Fibroblast of mammary gland (primary cell): Measurements from ENCODE around the gene RFFL.

ENCODE experiments used
- DNase-seq: peaks from one replicate; pipeline ENCODE4 v3.0.0-alpha.2; 2010; ENCODE audit warnings: low read depth
- H3K4me3 ChIP-seq: 2 replicates; pipeline ENCODE4 v1.5.1; 2011; ENCODE audit warnings: low read depth, mild to moderate bottlenecking, low read length, moderate library complexity; ENCODE audit not compliant: control insufficient read depth
- CTCF ChIP-seq: conservative IDR thresholded peaks from 2 replicates; pipeline ENCODE4 v1.5.1; 2011; ENCODE audit warnings: low read depth, low read length, inconsistent platforms; ENCODE audit not compliant: control insufficient read depth, insufficient read depth

Gene RFFL

GRCh38 chr17:35019386-35020179 is 43.9 kb downstream of the RFFL start:
- no peak for DNase-seq
- no peak for TF ChIP-seq CTCF
- H3K4me3 ChIP-seq: no peak overlapping the region

- DNase-seq: no peak
- no peak for TF ChIP-seq CTCF
- no peak overlapping the region for H3K4me3 ChIP-seq
Observed at GRCh38 chr17:35018814-35019213, 44.7 kb downstream of the RFFL start.

GRCh38 chr17:35017021-35017420 is 46.5 kb downstream of the RFFL start:
- DNase-seq: no peak
- TF ChIP-seq CTCF: no peak

GRCh38 chr17:35016369-35016768 is 47.1 kb downstream of the RFFL start:
- no peak for DNase-seq
- no peak overlapping the region for H3K4me3 ChIP-seq
- TF ChIP-seq CTCF: no peak

More at GRCh38 chr17:35017021-35017420, 46.5 kb downstream of the RFFL start:
- no peak overlapping the region for H3K4me3 ChIP-seq

- no peak for TF ChIP-seq CTCF
- no peak for DNase-seq
- no peak overlapping the region for H3K4me3 ChIP-seq
Observed at GRCh38 chr17:35011671-35012216, 51.8 kb downstream of the RFFL start.

GRCh38 chr17:35010093-35010492 is 53.4 kb downstream of the RFFL start:
- DNase-seq: peak; percentile 6
- no peak for TF ChIP-seq CTCF

GRCh38 chr17:35006961-35007360 is 56.5 kb downstream of the RFFL start:
- H3K4me3 ChIP-seq: no peak overlapping the region
- no peak for TF ChIP-seq CTCF
- no peak for DNase-seq

More at GRCh38 chr17:35010093-35010492, 53.4 kb downstream of the RFFL start:
- no peak overlapping the region for H3K4me3 ChIP-seq
